SK-N-SH (cell line): ENCODE results near the gene EPHA10. TPM values are rescaled to one million over a fixed set of nuclear protein-coding genes. Genes with fewer than 3 reads are reported as not detected.

Source experiments
- CTCF ChIA-PET: fragments of 300-600, 350-600 bp; formaldehyde crosslinking; extraction: SDS; loops from one replicate; lab custom pipeline; 2021; lab: Yijun Ruan, JAX
- POLR2A ChIA-PET: fragments of 350-600 bp; sonication (Branson Sonifier 250); formaldehyde crosslinking; extraction: SDS; loops from one replicate; lab custom pipeline; 2020; ENCODE audit warnings: antibody characterized with exemption, inconsistent platforms; lab: Yijun Ruan, JAX
- DNase-seq: peaks from one replicate; pipeline ENCODE4 v3.0.0; 2012
- H2AFZ ChIP-seq: fragments of 200-600 bp; sonication (generic); 2 replicates; pipeline ENCODE4 v1.8.1; 2016; ENCODE audit warnings: antibody characterized with exemption, mild to moderate bottlenecking, low read depth
- H3F3A ChIP-seq: fragments of 200-600 bp; sonication (generic); replicated peaks from 2 replicates; pipeline ENCODE3; 2016; ENCODE audit warnings: antibody characterized with exemption, mild to moderate bottlenecking; ENCODE audit not compliant: insufficient read depth
- H3K27ac ChIP-seq, 2 experiments: fragments of 200-500 bp in 1 of 2; fragments of 200-600 bp in 1 of 2; sonication (Bioruptor generic) in 1 of 2; sonication (generic), shearing (Covaris generic) in 1 of 2; 2 replicates each; pipeline versions ENCODE4 v1.5.1 to v1.6.1; 2014 to 2016; ENCODE audit warnings: low read depth in 2 of 2, inconsistent platforms in 1 of 2, low read length in 1 of 2, mild to moderate bottlenecking in 1 of 2, mixed read lengths in 1 of 2
- H3K27me3 ChIP-seq: fragments of 200-600 bp; sonication (generic), shearing (Covaris generic); 2 replicates; pipeline ENCODE4 v1.6.1; 2016; ENCODE audit warnings: mixed run types; ENCODE audit not compliant: insufficient read depth
- H3K36me3 ChIP-seq, 2 experiments: fragments of 200-500 bp in 1 of 2; fragments of 200-600 bp in 1 of 2; sonication (Bioruptor generic) in 1 of 2; sonication (generic) in 1 of 2; replicated peaks in 1 of 2; 2 replicates each; pipeline versions ENCODE3 to v1.5.1; 2014 to 2016; ENCODE audit warnings: low read length in 1 of 2, mild to moderate bottlenecking in 1 of 2; ENCODE audit not compliant: insufficient read depth in 2 of 2, control insufficient read depth in 1 of 2
- H3K4me1 ChIP-seq, 2 experiments: fragments of 200-500 bp in 1 of 2; fragments of 200-600 bp in 1 of 2; sonication (Bioruptor generic) in 1 of 2; sonication (generic), shearing (Covaris generic) in 1 of 2; 2 replicates each; pipeline versions ENCODE4 v1.5.1 to v1.6.1; 2014 to 2016; ENCODE audit warnings: low read depth in 1 of 2, low read length in 1 of 2, mixed run types in 1 of 2; ENCODE audit not compliant: insufficient read depth in 2 of 2, control insufficient read depth in 1 of 2
- H3K4me2 ChIP-seq: fragments of 200-600 bp; sonication (generic), shearing (Covaris generic); 2 replicates; pipeline ENCODE4 v1.6.1; 2017; ENCODE audit warnings: mixed run types
- H3K4me3 ChIP-seq, 2 experiments: fragments of 200-500 bp in 1 of 2; fragments of 200-600 bp in 1 of 2; sonication (Bioruptor generic) in 1 of 2; sonication (generic), shearing (Covaris generic) in 1 of 2; 2 replicates each; pipeline versions ENCODE4 v1.5.1 to v1.8.1; 2014 to 2016; ENCODE audit warnings: low read depth in 2 of 2, inconsistent platforms in 1 of 2, low read length in 1 of 2, mild to moderate bottlenecking in 1 of 2, mixed read lengths in 1 of 2, moderate library complexity in 1 of 2
- H3K79me2 ChIP-seq: fragments of 200-600 bp; sonication (generic); 2 replicates; pipeline ENCODE4 v1.8.1; 2017; ENCODE audit warnings: mild to moderate bottlenecking; ENCODE audit not compliant: insufficient read depth
- H3K9ac ChIP-seq: fragments of 200-600 bp; sonication (generic); 2 replicates; pipeline ENCODE4 v1.6.1; 2017; ENCODE audit warnings: mixed run types
- H3K9me2 ChIP-seq: fragments of 200-600 bp; sonication (generic); 2 replicates; pipeline ENCODE4 v1.6.1; 2017; ENCODE audit warnings: mixed run types
- H3K9me3 ChIP-seq: fragments of 200-600 bp; sonication (generic); 2 replicates; pipeline ENCODE4 v1.6.1; 2017; ENCODE audit warnings: mixed run types, mild to moderate bottlenecking, moderate library complexity
- H4K20me1 ChIP-seq: fragments of 200-600 bp; sonication (generic); 2 replicates; pipeline ENCODE4 v1.6.1; 2017; ENCODE audit warnings: mild to moderate bottlenecking, mixed run types; ENCODE audit not compliant: insufficient read depth
- EZH2phosphoT487 ChIP-seq: fragments of 200-600 bp; sonication (generic); IDR thresholded peaks from 2 replicates; pipeline ENCODE4 v1.6.1; 2017; ENCODE audit warnings: low read depth, mixed run types, mild to moderate bottlenecking, antibody characterized with exemption, moderate library complexity, borderline replicate concordance
- FOSL2 ChIP-seq: IDR thresholded peaks from 2 replicates; pipeline ENCODE4 v1.4.0; 2012; ENCODE audit warnings: low read depth, mild to moderate bottlenecking, moderate library complexity, borderline replicate concordance
- FOXM1 ChIP-seq: IDR thresholded peaks from 2 replicates; pipeline ENCODE4 v1.4.0; 2012; ENCODE audit warnings: low read depth, mild to moderate bottlenecking
- MEF2A ChIP-seq: IDR thresholded peaks from 2 replicates; pipeline ENCODE4 v1.4.0; 2012; ENCODE audit warnings: low read depth, borderline replicate concordance
- RAD21 ChIP-seq: IDR thresholded peaks from 2 replicates; pipeline ENCODE4 v1.6.1; 2012; ENCODE audit warnings: mild to moderate bottlenecking, low read length
- RCOR1 ChIP-seq: fragments of 150-350 bp; IDR thresholded peaks from 2 replicates; pipeline ENCODE4 v1.6.1; 2017; ENCODE audit warnings: antibody characterized with exemption, low read length
- RFX5 ChIP-seq: IDR thresholded peaks from 2 replicates; pipeline ENCODE4 v1.6.1; 2012; ENCODE audit warnings: mild to moderate bottlenecking, improper control_type of control experiment, low read length
- SMC3 ChIP-seq: IDR thresholded peaks from 2 replicates; pipeline ENCODE4 v1.6.1; 2012; ENCODE audit warnings: low read depth, low read length, improper control_type of control experiment
- TAF1 ChIP-seq: IDR thresholded peaks from 2 replicates; pipeline ENCODE4 v1.6.1; 2012; ENCODE audit warnings: low read depth, mild to moderate bottlenecking, low read length, moderate library complexity, borderline replicate concordance
- TCF12 ChIP-seq: IDR thresholded peaks from 2 replicates; pipeline ENCODE4 v1.4.0; 2012
- USF1 ChIP-seq: IDR thresholded peaks from 2 replicates; pipeline ENCODE4 v1.4.0; 2012; ENCODE audit warnings: low read depth, borderline replicate concordance
- USF2 ChIP-seq: fragments of 150-350 bp; IDR thresholded peaks from 2 replicates; pipeline ENCODE4 v1.6.1; 2017; ENCODE audit warnings: antibody characterized with exemption, low read length, low read depth, borderline replicate concordance
- ZBTB33 ChIP-seq: IDR thresholded peaks from 2 replicates; pipeline ENCODE4 v1.4.0; 2012; ENCODE audit warnings: low read depth, borderline replicate concordance
- WGBS: methylation state at CpG from one replicate; pipeline ENCODE4 v1.1.6; 2017; ENCODE audit warnings: low lambda C conversion rate; 5-methylcytosine and 5-hydroxymethylcytosine counted together
- polyA plus RNA-seq, 3 experiments: library from polyadenylated mRNA; depleted of rRNA; stranded (reverse); fragments of >200 nt; gene quantifications; 2 replicates each; pipeline ENCODE4 v1.2.3, GENCODE V29; 2012
- TF ChIP-seq, protein P1 (sequence below): fragments of 200-600 bp; sonication (generic); IDR thresholded peaks from 2 replicates; pipeline ENCODE4 v1.6.1; 2017; ENCODE audit warnings: antibody characterized with exemption, mild to moderate bottlenecking, moderate library complexity
- TF ChIP-seq, protein P2 (sequence below): fragments of 150-350 bp; IDR thresholded peaks from 2 replicates; pipeline ENCODE4 v1.6.1; 2016; ENCODE audit warnings: mild to moderate bottlenecking, low read depth, low read length

Gene EPHA10
- polyA plus RNA-seq, 1 of the 3 experiments (the other 2 are of a cell fraction): 0.05 TPM

DNA sequence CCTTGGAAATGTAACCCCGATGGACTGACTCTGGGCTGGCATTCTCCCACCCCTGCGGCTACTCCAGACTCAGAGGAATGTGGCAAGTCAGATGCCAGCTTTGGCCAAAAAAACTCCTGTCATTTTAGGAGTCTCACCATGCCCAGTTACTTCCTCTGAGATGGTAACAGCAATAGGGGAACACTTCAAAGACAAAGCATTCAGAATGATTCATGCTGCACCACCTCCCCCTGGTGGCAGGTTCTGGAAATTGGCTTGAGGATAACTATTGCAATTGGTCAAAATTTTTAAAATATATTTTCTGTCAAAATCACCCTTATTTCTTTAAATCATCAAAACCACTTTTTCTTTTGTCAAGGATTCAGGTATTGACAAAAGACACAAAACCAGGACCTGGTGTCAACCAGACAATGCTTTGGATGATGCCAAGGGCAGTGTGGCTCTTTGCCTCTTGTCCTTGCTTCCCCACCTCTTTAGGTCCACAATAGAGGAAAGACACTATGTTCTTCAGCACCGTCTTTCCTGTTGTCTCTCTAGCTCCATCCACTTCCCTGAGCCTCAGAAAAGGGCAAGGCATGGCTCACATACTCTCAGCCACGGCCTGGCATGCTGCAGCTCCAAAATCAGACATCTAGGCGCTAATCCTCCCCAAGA lies 82.5 kb downstream of the EPHA10 start:
- peak overlapping the region; percentile 66 for H2AFZ ChIP-seq
- 0 out of 4 replicates have a peak, but pooled peaks cover 0 to 2% of the 10 kb centered on the region in 2 experiments for H3K4me1 ChIP-seq
- H3F3A ChIP-seq: no peaks in the 10 kb centered on the region
- ChIA-PET POLR2A (interaction anchor here (1.1 kb wide), 1 partner anchor 81 kb away, joined by 3 read pairs; no protein-coding TSS in a partner anchor), CTCF (interaction anchor here (0.6 to 13.8 kb wide), 53 partner anchors 8 to 1166 kb away, joined by 3 to 358 read pairs (median 4); partner anchors contain the start of genes DNALI1, GNL2 and RSPO1)
- H3K4me2 ChIP-seq: no peak overlapping the region
- peak overlapping the region in 1 of 2 experiments; percentile 28; a peak in 1 of 4 replicates for H3K4me3 ChIP-seq
- H3K36me3 ChIP-seq: peaks cover 29 to 41% of the 10 kb centered on the region in 2 experiments
- DNase-seq: peak; percentile 63
- no peaks in the 10 kb centered on the region for H3K9me2 ChIP-seq
- no peaks in the 10 kb centered on the region for H4K20me1 ChIP-seq
- no peak overlapping the region for H3K27ac ChIP-seq
- peak; percentile 92 for TF ChIP-seq RAD21
- peak; percentile 35; the same call in 1 of the 2 replicates for TF ChIP-seq FOSL2
- TF ChIP-seq TAF1: no peak
- no peak for TF ChIP-seq MEF2A
- TF ChIP-seq, protein P1, sequence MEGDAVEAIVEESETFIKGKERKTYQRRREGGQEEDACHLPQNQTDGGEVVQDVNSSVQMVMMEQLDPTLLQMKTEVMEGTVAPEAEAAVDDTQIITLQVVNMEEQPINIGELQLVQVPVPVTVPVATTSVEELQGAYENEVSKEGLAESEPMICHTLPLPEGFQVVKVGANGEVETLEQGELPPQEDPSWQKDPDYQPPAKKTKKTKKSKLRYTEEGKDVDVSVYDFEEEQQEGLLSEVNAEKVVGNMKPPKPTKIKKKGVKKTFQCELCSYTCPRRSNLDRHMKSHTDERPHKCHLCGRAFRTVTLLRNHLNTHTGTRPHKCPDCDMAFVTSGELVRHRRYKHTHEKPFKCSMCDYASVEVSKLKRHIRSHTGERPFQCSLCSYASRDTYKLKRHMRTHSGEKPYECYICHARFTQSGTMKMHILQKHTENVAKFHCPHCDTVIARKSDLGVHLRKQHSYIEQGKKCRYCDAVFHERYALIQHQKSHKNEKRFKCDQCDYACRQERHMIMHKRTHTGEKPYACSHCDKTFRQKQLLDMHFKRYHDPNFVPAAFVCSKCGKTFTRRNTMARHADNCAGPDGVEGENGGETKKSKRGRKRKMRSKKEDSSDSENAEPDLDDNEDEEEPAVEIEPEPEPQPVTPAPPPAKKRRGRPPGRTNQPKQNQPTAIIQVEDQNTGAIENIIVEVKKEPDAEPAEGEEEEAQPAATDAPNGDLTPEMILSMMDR: peak; percentile 95
- TF ChIP-seq RFX5: peak; percentile 29; the same call in 1 of the 2 replicates
- TF ChIP-seq SMC3: peak; percentile 72
- no peaks in the 10 kb centered on the region for H3K27me3 ChIP-seq
- peaks cover 1% of the 10 kb centered on the region; the same call in 1 of the 2 replicates for H3K79me2 ChIP-seq
- WGBS: 57% methylated on average over 5 of the region's 5 CpGs
- no peaks in the 10 kb centered on the region for H3K9me3 ChIP-seq
- H3K9ac ChIP-seq: no peak overlapping the region

DNA sequence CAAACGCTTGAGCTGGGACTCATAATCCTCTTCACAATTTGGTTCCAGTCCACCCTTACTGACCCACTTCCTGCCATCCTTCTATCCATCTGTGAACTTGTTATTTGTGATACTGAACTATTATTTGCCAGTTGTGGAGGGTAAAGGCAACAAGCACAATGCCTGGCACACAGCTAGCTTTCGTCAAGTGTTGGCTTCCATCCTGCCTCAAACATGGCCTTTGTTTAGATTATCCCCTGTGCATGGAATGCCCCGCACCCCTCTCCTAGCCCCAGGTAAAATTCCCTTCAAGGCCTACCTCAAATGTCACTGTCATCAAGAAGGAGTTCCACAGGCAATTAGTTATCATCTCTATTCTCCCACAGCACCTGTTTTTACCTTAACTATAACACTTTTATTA lies 84.0 kb downstream of the EPHA10 start:
- ChIA-PET POLR2A (no interaction called here), CTCF (interaction anchor here (1.0 to 13.8 kb wide), 11 partner anchors 8 to 227 kb away, joined by 3 to 358 read pairs (median 4); partner anchors contain the start of gene MEAF6)
- no peaks in the 10 kb centered on the region for H3K27me3 ChIP-seq
- no peak for DNase-seq
- H3K9me2 ChIP-seq: no peaks in the 10 kb centered on the region
- 90% methylated on average over 3 of the region's 3 CpGs for WGBS
- no peak for TF ChIP-seq EZH2phosphoT487
- no peak for TF ChIP-seq RFX5
- TF ChIP-seq ZBTB33: no peak
- no peak for TF ChIP-seq RCOR1
- no peak for TF ChIP-seq RAD21
- no peak for TF ChIP-seq USF2
- TF ChIP-seq USF1: no peak
- TF ChIP-seq, protein P2, sequence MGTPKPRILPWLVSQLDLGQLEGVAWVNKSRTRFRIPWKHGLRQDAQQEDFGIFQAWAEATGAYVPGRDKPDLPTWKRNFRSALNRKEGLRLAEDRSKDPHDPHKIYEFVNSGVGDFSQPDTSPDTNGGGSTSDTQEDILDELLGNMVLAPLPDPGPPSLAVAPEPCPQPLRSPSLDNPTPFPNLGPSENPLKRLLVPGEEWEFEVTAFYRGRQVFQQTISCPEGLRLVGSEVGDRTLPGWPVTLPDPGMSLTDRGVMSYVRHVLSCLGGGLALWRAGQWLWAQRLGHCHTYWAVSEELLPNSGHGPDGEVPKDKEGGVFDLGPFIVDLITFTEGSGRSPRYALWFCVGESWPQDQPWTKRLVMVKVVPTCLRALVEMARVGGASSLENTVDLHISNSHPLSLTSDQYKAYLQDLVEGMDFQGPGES: no peak
- TF ChIP-seq FOXM1: no peak
- TF ChIP-seq TCF12: no peak
- H3K4me2 ChIP-seq: no peak overlapping the region
- H3K4me1 ChIP-seq: 0 out of 4 replicates have a peak, but pooled peaks cover 0 to 2% of the 10 kb centered on the region in 2 experiments
- no peaks in the 10 kb centered on the region for H3K79me2 ChIP-seq
- no peak overlapping the region for H2AFZ ChIP-seq
- no peaks in the 10 kb centered on the region for H3F3A ChIP-seq
- H4K20me1 ChIP-seq: no peaks in the 10 kb centered on the region
- no peaks in the 10 kb centered on the region for H3K9me3 ChIP-seq
- H3K27ac ChIP-seq: no peak overlapping the region
- no peak overlapping the region for H3K9ac ChIP-seq
- H3K4me3 ChIP-seq: no peak overlapping the region
- peaks cover 27 to 34% of the 10 kb centered on the region in 2 experiments for H3K36me3 ChIP-seq
